ENCODE measurements around the gene ZSWIM1. TPM values are rescaled to one million over a fixed set of nuclear protein-coding genes. Genes with fewer than 3 reads are reported as not detected.

Gene ZSWIM1
- total RNA-seq, 1 donor from 2014 or later: 15.1 TPM

GRCh38 chr20:45840700-45841198 is 40.3 kb upstream of the ZSWIM1 start:
- H3K4me3 Mint-ChIP-seq: no peak overlapping the region
- H3K4me1 Mint-ChIP-seq: peaks cover 18% of the 10 kb centered on the region
- no peak overlapping the region for H3K27ac Mint-ChIP-seq
- POLR2A ChIA-PET: interaction anchor here (1.0 to 1.7 kb wide), 2 partner anchors 16 to 94 kb away, joined by 3 to 5 read pairs; partner anchors contain the start of genes ACOT8 and ZSWIM3
- no peak for ATAC-seq (ENCODE audit: low read depth)
- H3K27me3 Mint-ChIP-seq: no peaks in the 10 kb centered on the region
- TF ChIP-seq, protein P1, sequence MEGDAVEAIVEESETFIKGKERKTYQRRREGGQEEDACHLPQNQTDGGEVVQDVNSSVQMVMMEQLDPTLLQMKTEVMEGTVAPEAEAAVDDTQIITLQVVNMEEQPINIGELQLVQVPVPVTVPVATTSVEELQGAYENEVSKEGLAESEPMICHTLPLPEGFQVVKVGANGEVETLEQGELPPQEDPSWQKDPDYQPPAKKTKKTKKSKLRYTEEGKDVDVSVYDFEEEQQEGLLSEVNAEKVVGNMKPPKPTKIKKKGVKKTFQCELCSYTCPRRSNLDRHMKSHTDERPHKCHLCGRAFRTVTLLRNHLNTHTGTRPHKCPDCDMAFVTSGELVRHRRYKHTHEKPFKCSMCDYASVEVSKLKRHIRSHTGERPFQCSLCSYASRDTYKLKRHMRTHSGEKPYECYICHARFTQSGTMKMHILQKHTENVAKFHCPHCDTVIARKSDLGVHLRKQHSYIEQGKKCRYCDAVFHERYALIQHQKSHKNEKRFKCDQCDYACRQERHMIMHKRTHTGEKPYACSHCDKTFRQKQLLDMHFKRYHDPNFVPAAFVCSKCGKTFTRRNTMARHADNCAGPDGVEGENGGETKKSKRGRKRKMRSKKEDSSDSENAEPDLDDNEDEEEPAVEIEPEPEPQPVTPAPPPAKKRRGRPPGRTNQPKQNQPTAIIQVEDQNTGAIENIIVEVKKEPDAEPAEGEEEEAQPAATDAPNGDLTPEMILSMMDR (IDR thresholded peaks at IDR 0.05): no peak
- CTCF ChIA-PET: no interaction called here
- peaks cover 32% of the 10 kb centered on the region for H3K36me3 Mint-ChIP-seq (ENCODE audit: low read depth)
- no peaks in the 10 kb centered on the region for H3K9me3 Mint-ChIP-seq
- intact Hi-C loops (cut with micrococcal nuclease): no loop called here
- DNase-seq: no peak

GRCh38 chr20:45841407-45842129 is 39.5 kb upstream of the ZSWIM1 start:
- H3K27ac Mint-ChIP-seq: peak overlapping the region; percentile 73
- POLR2A ChIA-PET: interaction anchor here (0.9 to 1.8 kb wide), 7 partner anchors 15 to 426 kb away, joined by 3 to 9 read pairs (median 6); partner anchors contain the start of genes ACOT8, PCIF1, PIGT and ZSWIM1
- no peak overlapping the region for H3K4me3 Mint-ChIP-seq
- CTCF ChIA-PET: interaction anchor here (0.8 to 1.5 kb wide), 5 partner anchors 15 to 405 kb away, joined by 3 to 5 read pairs (median 3); no protein-coding TSS in a partner anchor
- DNase-seq (no peak), ATAC-seq (ENCODE audit: low read depth) (no peak)
- TF ChIP-seq, protein P1 (IDR thresholded peaks at IDR 0.05): no peak
- intact Hi-C loops (cut with micrococcal nuclease): loop anchor here (1.0 kb wide), 1 partner anchor 16 kb away; the partner anchor contains the start of genes ACOT8 and ZSWIM3
- H3K27me3 Mint-ChIP-seq: no peaks in the 10 kb centered on the region
- no peaks in the 10 kb centered on the region for H3K9me3 Mint-ChIP-seq
- peaks cover 18% of the 10 kb centered on the region for H3K4me1 Mint-ChIP-seq
- H3K36me3 Mint-ChIP-seq (ENCODE audit: low read depth): peaks cover 40% of the 10 kb centered on the region

- Mint-ChIP-seq H3K27me3 (no peaks in the 10 kb centered on the region), H3K4me1 (peaks cover 18% of the 10 kb centered on the region), H3K27ac (peak overlapping the region; percentile 73), H3K9me3 (no peaks in the 10 kb centered on the region), H3K36me3 (ENCODE audit: low read depth) (peaks cover 43% of the 10 kb centered on the region), H3K4me3 (no peak overlapping the region)
- ChIA-PET CTCF (interaction anchor here (0.8 to 1.5 kb wide), 5 partner anchors 14 to 406 kb away, joined by 3 to 5 read pairs (median 3); no protein-coding TSS in a partner anchor), POLR2A (interaction anchor here (0.9 to 1.8 kb wide), 6 partner anchors 15 to 427 kb away, joined by 3 to 9 read pairs (median 6); partner anchors contain the start of genes ACOT8, PCIF1, PIGT and ZSWIM1)
- no peak for DNase-seq
- TF ChIP-seq, protein P1 (IDR thresholded peaks at IDR 0.05): no peak
- ATAC-seq (ENCODE audit: low read depth): peak; percentile 98
- intact Hi-C loops (cut with micrococcal nuclease): loop anchor here (1.0 kb wide), 1 partner anchor 15 kb away; the partner anchor contains the start of genes ACOT8 and ZSWIM3
Measured at GRCh38 chr20:45842169-45842812, 38.7 kb upstream of the ZSWIM1 start.

GRCh38 chr20:45843506-45843905 is 37.5 kb upstream of the ZSWIM1 start:
- peaks cover 18% of the 10 kb centered on the region for H3K4me1 Mint-ChIP-seq
- intact Hi-C loops (cut with micrococcal nuclease): no loop called here
- H3K9me3 Mint-ChIP-seq: no peaks in the 10 kb centered on the region
- H3K27ac Mint-ChIP-seq: no peak overlapping the region
- H3K27me3 Mint-ChIP-seq: no peaks in the 10 kb centered on the region
- TF ChIP-seq, protein P1 (IDR thresholded peaks at IDR 0.05): no peak
- no peak overlapping the region for H3K4me3 Mint-ChIP-seq
- H3K36me3 Mint-ChIP-seq (ENCODE audit: low read depth): peaks cover 51% of the 10 kb centered on the region
- ChIA-PET POLR2A (no interaction called here), CTCF (no interaction called here)
- DNase-seq (no peak), ATAC-seq (ENCODE audit: low read depth) (no peak)
